NK-92 (cell line): ENCODE measurements around the gene AVEN.
"Not testable (repeated sequence)": the region's sequence is repeated elsewhere in the genome, so short reads cannot be mapped to it uniquely, and the experiment has no call there.

Experiments used
- DNase-seq: peaks from one replicate; lab custom pipeline; 2025; ENCODE audit not compliant: unreplicated experiment; lab: John Stamatoyannopoulos, UW

Gene AVEN

DNA sequence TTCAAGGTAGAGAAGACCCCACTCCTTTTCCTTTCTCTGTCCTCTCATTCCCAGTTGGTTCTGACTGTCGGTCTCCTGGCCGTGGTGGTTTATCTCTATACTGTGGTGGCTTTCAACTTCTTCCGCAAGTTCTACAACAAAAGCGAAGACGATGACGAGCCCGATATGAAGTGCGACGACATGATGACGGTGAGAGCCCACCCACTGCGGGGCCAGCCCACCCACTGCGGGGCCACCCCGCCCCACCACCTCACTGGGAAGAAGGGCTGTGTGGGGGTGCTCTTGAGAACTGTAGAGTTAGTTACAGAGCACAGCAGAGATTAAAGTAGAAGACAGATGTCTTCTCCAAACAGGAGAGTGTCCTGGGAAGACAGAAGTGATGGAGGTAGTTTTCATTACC, 181.3 kb downstream of the AVEN start:
- DNase-seq, result no peak

DNA sequence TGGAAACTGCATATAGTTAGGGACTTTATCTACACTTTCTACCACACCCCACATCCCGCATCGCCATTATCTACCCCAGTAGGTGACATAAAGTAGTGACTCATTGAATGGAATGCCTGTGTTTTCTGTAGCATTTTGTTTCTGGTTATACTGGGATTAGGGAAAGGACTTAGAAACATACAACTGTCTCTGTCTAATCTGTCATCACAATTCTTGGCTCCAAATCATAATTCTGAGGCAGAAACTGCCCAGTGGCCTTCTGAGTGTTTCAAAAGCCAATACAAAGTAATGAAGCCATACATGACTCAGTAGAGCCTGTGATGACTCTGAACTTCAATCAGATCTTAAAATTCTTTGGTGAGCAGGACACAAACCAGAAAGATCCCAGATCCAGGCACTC, 186.4 kb downstream of the AVEN start:
- DNase-seq, result no peak

DNA sequence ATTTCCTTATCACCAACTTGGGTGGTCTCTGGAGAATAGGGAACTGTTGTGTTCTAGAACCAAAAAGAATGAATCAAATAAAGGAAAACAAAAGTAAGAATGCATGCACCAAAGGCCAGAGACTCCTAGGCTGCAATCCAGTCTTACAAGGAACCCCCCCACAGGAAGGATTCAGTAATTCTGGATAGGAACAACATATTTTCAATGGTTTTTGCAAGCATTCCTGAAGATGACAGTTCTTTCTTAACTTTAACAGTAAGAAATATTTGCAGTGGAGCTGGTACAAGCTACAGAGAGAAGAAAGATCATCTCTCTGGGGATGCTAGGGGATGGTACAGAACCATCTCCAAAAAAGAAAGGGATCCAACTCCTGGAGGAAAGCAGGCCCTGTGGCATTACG, 186.9 kb downstream of the AVEN start:
- DNase-seq, result no peak

DNA sequence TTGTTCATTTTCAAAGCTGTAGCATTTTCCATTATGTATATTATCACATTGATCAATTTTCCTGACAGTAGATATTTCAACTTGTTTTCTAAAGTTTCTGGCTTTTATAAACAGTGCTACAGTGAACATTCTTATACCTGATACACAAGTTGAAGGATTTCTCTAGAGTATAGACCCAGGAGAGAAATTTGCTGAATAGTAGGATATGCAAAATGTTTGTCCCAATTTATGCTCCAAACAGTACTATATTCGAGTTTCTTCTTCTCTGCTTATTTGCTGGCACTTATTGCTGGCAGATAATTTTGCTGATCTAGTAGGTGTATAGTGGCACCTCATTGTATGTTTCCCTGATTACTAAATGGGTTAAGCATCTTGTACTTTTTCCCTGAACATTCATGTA, 187.9 kb downstream of the AVEN start:
- DNase-seq, result no peak

DNA sequence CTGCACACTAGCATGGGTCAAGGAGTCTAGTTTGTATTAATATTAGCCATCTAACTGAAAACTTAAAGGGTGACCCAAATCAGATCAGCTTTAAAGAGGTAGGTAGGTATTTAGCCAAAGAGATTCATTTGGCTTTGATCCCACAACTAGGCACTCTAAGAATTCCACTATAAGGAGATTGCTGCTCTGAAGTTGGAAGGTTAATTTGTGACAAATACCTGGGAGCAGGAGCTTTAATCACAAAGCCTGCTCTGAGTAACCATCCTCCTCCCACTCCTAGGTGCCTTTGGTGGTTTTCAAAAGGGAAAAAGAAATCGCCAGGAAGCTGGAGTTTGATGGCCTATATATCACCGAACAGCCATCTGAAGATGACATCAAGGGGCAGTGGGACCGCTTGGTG, 191.0 kb downstream of the AVEN start:
- no peak for DNase-seq

DNA sequence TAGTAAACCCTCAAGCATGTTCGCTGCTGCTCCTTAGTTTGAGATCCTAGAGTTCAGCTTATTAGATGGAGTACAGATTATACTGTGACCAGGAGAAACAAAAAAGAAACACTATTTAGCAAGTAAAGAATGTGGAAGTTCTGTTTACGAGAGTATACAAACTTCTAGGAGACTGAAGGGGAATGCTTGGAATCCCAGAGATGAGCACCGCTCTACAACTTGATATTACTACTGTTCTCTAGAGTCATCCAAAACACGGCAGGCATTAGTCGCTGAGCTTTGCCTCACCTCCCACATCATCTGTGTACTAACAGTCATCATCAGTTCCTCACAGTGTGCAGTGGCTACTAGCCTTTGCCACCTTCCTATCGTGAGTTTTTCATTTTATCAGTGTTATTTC, 192.1 kb downstream of the AVEN start:
- DNase-seq, result no peak

DNA sequence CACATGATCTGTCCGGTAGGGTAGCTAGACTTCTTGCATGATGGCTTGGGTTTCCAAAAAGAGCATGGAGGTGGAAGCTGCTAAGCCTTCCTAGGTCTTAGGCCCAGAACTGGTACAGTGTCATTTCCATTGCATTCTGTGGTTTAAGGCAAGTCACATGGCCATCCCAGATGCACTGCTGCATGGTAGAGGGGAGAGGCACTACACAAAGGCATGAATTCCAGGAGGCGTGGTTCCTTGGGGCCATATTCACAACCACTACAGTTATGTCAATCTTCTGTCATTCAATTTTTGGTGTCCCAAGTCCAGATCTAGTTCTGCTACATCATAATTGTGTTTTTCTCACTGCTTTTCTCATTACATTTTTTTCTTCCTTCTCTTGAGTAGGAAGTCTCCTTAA, 192.9 kb downstream of the AVEN start:
- DNase-seq, result no peak

DNA sequence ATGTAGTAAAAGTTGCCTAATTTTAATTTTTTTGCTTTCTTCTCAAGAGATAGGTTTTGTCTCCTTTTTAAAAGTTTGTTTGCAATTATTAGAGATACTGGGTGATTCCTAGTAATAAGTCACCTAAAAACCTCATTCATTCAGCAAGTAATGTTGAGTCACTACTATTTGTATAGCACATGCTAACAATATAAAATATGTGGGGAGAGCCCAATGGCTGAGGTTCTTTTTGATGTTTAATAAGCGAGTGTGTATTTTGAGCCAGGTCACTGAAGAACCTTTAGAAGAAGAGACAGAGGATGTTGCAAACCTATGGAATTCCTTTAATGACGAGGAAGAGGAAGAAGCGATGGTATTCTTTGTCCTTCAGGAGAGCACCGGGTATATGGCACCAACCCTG, 194.4 kb downstream of the AVEN start:
- DNase-seq, result no peak

DNA sequence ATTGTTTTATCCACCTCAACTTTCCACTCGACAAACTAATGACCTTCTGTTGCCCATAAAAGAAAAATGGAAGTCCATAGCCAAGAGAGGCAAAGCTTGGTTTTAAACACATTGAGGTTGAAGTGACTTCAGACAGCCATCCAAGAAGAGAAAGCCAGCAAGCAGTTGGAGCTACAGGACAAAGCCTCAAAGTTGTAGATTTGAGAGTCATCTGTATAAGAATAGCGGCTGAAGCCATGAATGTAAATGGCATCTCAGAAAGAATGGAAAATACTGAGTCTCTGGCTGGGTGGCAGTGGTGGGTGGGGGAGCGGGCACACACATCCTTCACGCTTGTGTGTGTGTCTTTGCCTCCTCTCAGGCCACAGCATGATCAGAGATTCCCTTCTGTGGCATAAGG, 194.8 kb downstream of the AVEN start:
- no peak for DNase-seq

DNA sequence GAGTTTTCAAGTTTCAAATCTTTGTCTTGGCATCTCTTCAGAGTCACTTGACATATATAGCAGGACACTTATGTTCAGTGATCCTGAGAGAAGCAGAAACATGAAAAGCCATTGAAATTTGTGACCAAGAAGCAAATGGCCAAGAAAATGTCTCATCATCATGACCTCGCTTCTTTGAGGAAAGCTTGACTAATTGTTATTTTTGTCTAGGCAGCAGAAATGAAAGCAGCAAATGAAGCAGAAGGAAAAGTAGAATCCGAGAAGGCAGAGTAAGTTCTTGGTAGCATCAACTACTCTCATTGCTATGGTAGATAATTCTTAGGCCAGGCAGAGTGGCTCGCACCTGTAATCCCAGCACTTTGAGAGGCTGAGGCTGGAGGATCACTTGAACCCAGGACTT, 198.4 kb downstream of the AVEN start:
- DNase-seq, result no peak

DNA sequence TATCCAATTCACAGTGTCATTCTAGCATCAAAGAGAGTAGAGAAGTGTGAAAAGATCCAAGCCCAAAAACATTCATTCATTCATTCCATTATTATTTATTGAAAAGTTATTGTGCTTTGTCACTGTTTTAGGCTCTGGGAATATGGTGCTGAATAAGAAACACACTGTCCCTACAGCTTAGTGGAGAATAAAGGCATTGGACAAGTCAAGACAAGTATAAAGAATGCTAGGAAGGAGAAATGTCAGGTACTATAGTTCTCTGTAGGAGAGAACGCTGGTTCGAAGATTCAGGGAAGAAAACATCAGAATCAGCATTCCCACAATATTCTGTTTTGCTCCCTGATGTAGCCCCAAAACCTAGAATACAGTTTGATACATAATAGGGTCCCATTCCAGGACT, 199.5 kb downstream of the AVEN start:
- no peak for DNase-seq

DNA sequence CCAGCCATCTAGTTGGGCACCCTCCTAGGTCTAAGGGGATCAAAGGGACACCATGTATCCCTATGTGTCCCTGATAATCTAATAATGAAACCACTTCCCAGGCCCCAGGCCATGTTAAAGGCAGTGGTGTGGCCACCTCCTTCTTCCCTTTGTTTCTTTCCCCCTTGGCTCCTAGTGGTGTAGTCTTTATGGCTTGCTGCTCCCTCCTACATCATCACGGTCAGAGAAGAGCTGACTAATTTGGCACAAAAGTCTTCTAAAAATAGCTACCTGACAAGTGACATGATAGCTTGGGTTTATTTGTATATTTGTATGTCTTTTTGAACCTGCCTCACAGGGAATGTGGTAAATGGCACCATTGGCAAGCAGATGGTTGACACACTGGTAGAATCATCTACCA, 201.7 kb downstream of the AVEN start:
- DNase-seq, result no peak

DNA sequence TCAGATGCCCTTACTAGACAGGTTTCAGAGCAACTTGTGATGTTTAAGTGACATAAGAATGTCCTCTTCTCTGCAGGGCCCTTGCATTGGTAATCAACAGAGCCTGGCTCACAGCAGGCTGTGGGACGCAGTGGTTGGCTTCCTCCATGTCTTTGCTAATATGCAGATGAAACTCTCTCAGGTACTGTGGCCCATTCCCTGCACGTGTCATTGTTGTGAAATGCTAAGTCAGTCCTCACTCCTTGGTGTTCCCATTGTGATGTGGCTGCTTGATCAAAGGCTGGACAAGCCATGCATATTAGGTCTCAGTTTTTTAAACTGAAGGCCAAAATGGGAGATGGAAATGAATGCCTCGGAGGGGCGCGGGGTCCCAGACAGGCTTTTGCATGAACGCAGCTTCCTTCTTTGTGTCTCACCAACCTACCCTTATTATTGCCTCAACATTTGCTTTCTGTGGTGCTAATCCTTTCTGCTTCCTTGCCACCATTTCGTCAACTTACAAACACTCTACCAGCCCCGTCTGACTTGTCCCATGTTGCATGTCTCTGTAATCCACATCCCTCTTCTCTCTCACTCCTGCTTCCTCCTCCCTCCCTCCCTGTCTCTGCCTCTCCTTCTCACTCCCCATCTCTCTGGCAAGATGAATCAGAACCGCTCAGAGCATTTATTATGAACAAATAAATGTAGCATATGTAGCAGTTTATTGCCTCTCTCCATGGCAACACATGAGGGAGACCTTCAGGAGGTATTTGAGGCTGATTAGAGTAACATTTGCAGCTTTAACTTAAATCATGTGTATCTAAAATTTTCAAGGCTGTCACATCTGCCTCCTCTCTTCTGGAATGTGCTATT, 203.9 kb downstream of the AVEN start:
- DNase-seq, result no peak

DNA sequence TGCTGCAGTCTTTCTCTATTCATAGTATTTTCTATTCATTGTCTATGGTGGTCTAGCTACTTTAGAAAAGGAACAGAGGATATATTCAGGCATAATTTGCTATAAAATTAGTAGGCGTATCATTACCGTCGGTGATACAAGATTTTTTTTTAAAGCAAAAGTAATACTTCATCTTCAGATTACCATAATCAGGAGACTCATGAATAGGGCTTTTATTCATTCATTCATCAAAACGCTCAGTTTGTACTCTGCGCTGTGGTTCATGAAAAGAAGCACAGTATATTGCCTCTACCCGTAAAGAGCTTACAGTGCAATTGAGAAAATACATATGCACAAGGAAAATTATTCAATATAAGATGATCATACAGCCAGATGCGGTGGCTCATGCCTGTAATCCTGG, 207.4 kb downstream of the AVEN start:
- DNase-seq, result no peak

DNA sequence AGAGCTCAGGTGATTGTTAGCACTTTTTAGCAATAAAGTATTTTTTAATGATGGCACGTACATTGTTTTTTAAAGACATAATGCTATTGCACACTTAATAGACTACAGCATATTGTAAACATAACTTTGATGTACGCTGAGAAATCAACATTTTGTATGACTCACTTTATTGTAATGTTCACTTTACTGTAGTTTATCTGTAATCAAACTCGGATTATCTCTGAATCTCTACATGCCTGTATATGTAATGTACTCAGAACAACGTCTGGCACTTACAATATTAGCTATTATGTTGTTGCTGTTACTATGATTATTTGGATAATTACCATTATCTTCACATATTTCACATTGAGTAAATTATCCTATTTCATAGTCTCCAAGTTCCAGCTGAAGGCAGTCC, 208.7 kb downstream of the AVEN start:
- DNase-seq, result no peak

DNA sequence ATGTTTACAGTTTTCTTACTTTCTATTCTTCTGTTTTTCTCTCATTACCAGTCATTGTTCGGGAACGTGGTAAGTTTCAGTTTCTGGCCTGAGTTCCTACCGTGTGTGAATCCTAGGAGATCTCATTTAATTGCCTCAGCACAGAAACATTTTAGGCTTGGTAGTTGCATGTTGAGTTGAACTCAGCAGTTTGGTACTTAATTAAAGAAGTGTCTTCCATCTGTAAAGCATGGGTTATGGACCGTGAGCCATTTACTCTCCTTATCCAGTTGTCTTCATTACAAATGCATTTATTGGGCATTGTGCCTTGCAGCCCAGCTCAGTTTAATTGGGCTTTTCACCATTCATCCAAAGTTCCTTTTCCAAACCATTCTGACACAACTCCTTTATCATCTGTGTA, 212.8 kb downstream of the AVEN start:
- DNase-seq, result no peak

DNA sequence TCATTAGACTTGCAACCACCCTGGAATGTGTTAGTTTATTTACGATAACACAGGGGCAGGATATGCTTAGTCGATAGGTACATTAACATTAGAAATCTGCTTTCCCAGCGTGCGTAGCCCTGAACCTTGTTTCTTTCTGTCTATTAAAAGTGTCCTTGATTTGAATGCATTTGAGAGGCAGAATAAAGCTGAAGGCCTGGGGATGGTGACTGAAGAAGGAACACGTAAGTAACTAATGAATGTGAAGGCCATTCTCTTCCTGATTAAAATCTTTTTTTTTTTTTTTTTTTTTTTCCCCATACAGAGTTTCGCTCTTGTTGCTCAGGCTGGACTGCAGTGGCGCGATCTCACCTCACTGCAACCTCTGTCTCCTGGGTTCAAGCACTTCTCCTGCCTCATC, 213.6 kb downstream of the AVEN start:
- DNase-seq, result no peak

DNA sequence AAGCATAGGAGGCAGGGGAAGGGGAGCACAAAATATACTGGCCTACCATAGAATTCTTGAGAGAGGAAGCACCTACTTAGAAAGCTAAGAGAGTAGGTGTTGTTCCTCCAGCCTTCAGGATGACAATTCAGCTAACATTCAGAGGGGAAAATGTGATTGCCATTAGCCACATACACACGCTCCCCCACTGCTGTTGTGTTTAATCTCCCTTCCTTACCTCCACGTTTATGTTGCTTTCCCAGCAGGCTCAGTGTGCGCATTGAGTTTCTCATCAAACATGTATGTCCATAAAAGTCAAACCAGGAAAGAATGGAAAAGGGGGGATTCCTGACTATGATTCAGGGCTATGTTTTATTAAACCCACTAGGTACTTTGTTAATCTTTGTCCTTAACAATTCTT, 215.9 kb downstream of the AVEN start:
- no peak for DNase-seq

DNA sequence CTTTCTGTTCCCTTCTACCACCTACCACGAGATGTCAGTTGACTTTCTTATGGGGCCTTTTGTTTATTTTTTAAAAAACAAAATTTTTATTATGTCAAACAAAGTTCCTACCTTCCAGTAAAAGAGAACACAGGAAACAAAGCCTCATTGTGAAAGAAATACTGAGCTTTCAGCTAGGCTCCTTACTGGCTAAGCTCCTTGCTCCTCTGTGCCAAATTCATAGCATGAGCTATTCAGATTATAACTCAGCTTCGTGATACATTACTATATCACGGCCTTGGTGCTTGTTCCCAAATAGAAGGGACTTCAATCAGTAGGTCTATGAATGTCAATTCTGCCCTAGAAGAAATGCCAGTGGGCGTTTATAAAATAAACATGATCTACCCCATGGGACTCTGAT, 216.5 kb downstream of the AVEN start:
- no peak for DNase-seq

DNA sequence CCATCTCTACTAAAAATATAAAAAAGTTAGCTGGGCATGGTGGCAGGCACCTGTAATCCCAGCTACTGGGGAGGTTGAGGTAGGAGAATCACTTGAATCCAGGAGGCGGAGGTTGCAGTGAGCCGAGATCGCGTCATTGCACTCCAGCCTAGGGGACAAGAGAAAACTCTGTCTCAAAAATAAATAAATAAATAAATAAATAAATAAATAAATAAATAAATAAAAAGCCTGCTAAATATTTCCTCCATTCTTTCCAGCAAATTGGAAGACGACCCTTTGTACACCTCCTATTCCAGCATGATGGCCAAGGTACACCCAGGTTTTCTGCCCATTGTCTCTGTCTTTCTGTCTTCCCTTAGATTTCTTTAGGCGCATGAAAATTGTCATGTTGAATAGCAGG, 219.5 kb downstream of the AVEN start:
- DNase-seq, result not testable (repeated sequence)
